Naive B cell (primary cell): ENCODE measurements around the gene CYP26B1. TPM values are rescaled to one million over a fixed set of nuclear protein-coding genes. Genes with fewer than 3 reads are reported as not detected.
"Not testable (repeated sequence)": the region's sequence is repeated elsewhere in the genome, so short reads cannot be mapped to it uniquely, and the experiment has no call there.

Source experiments
- ATAC-seq, 2 donors: fragments of 150-1000 bp; cut with Tn5 transposase; 2 replicates each; pipeline ENCODE4 v1.10.0; 2021; ENCODE audit warnings: low read depth in 2 of 2, mild to moderate bottlenecking in 2 of 2, moderate library complexity in 2 of 2
- DNase-seq: peaks from one replicate; pipeline ENCODE4 v3.0.0; 2022
- H3K27ac Mint-ChIP-seq, 6 donors: one replicate each; pipeline ENCODE4 v1.8.0; 2020 to 2022; ENCODE audit warnings: mild to moderate bottlenecking in 6 of 6, mixed read lengths in 6 of 6, moderate library complexity in 5 of 6, inconsistent platforms in 2 of 6
- H3K27me3 Mint-ChIP-seq, 3 donors: one replicate each; pipeline ENCODE4 v1.8.0; 2021 to 2022; ENCODE audit warnings: mixed read lengths in 3 of 3, mild to moderate bottlenecking in 1 of 3
- H3K36me3 Mint-ChIP-seq, 2 donors: one replicate each; pipeline ENCODE4 v1.8.0; 2020 to 2022; ENCODE audit warnings: mixed read lengths in 2 of 2, inconsistent platforms in 1 of 2, mild to moderate bottlenecking in 1 of 2
- H3K4me1 Mint-ChIP-seq, 3 donors: one replicate each; pipeline ENCODE4 v1.8.0; 2020 to 2022; ENCODE audit warnings: mixed read lengths in 3 of 3, inconsistent platforms in 1 of 3, mild to moderate bottlenecking in 1 of 3, moderate library complexity in 1 of 3
- H3K4me3 Mint-ChIP-seq, 8 donors: one replicate each; pipeline ENCODE4 v1.8.0; 2020 to 2022; ENCODE audit warnings: mild to moderate bottlenecking in 8 of 8, mixed read lengths in 8 of 8, moderate library complexity in 8 of 8, inconsistent platforms in 2 of 8
- H3K9me3 Mint-ChIP-seq, 7 donors: one replicate each; pipeline ENCODE4 v1.8.0; 2020 to 2022; ENCODE audit warnings: mixed read lengths in 7 of 7, mild to moderate bottlenecking in 5 of 7, inconsistent platforms in 2 of 7, moderate library complexity in 1 of 7
- polyA plus RNA-seq, 6 donors: library from polyadenylated mRNA; unstranded; fragments of 300-500 nt; fragmentation: Illumina TruSeq; gene quantifications; one replicate each; pipeline ENCODE4 v1.2.3, GENCODE V29; 2021; ENCODE audit warnings: low read depth in 6 of 6

CYP26B1 gene
- polyA plus RNA-seq, 6 donors from 2014 or later = not detected

DNA sequence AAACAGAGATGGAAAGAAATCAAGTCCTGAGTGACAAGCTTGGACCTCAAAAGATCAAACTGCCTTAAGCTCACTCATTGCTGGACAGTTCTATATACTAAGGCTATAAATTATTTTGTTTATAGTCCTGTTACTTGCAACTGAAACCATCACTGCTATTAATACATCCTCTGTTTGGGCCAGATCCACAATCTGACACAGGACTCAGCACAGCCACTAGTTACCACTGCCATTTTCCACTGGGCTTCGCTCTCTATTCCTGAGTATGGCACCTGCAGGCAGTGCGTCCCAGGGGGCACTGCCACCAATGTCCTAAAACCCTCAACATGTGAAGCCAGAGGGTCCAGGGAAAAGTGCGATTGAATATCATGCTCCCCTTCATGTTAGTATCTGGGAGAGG lies 52.3 kb downstream of the CYP26B1 start:
- H3K4me1 Mint-ChIP-seq = peaks cover 0 to 3% (median 0%) of the 10 kb centered on the region in 3 donors
- peaks cover 0 to 7% (median 0%) of the 10 kb centered on the region in 3 donors for H3K27me3 Mint-ChIP-seq
- DNase-seq (no peak), ATAC-seq (no peak)
- H3K27ac Mint-ChIP-seq = no peak overlapping the region
- no peaks in the 10 kb centered on the region for H3K36me3 Mint-ChIP-seq
- peaks cover 0 to 2% (median 0%) of the 10 kb centered on the region in 7 donors for H3K9me3 Mint-ChIP-seq
- H3K4me3 Mint-ChIP-seq = no peak overlapping the region

DNA sequence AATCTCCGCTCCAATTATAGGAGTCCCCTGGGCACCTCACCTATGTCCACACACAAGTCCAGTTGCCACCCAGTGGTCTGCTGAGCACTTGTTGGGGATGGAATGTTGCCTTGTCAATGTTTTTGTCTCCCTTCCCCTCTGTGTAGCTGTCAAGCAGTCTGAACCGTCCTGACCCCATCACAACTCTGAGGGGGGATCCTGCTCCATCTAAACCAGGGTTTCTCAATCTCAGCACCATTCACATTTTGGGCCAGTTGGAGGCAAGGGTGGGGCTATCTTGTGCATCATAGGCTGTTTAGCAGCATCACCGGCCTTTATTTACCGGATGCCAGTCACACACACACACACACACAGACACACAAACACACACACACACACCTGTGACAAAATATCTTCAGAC lies 53.0 kb downstream of the CYP26B1 start:
- H3K36me3 Mint-ChIP-seq = no peaks in the 10 kb centered on the region
- ATAC-seq (no peak), DNase-seq (no peak)
- peaks cover 0 to 5% (median 3%) of the 10 kb centered on the region in 7 donors for H3K9me3 Mint-ChIP-seq
- H3K4me3 Mint-ChIP-seq = no peak overlapping the region
- peaks cover 0 to 6% (median 0%) of the 10 kb centered on the region in 3 donors for H3K27me3 Mint-ChIP-seq
- H3K27ac Mint-ChIP-seq = no peak overlapping the region
- H3K4me1 Mint-ChIP-seq = peaks cover 0 to 3% (median 0%) of the 10 kb centered on the region in 3 donors

- Mint-ChIP-seq H3K9me3 (peaks cover 0 to 13% (median 7%) of the 10 kb centered on the region in 7 donors), H3K36me3 (no peaks in the 10 kb centered on the region), H3K27me3 (no peaks in the 10 kb centered on the region), H3K27ac (no peak overlapping the region), H3K4me3 (no peak overlapping the region), H3K4me1 (peaks cover 0 to 3% (median 0%) of the 10 kb centered on the region in 3 donors)
- ATAC-seq (no peak), DNase-seq (no peak)
Observed at GRCh38 chr2:72092111-72092510, 55.6 kb downstream of the CYP26B1 start.

- H3K27ac Mint-ChIP-seq = no peak overlapping the region
- peaks cover 0 to 3% (median 0%) of the 10 kb centered on the region in 3 donors for H3K4me1 Mint-ChIP-seq
- ATAC-seq = no peak
- no peaks in the 10 kb centered on the region for H3K36me3 Mint-ChIP-seq
- no peaks in the 10 kb centered on the region for H3K27me3 Mint-ChIP-seq
- no peak for DNase-seq
- H3K4me3 Mint-ChIP-seq = no peak overlapping the region
- H3K9me3 Mint-ChIP-seq = peaks cover 0 to 15% (median 7%) of the 10 kb centered on the region in 7 donors
Observed at GRCh38 chr2:72090781-72091482, 56.7 kb downstream of the CYP26B1 start.

DNA sequence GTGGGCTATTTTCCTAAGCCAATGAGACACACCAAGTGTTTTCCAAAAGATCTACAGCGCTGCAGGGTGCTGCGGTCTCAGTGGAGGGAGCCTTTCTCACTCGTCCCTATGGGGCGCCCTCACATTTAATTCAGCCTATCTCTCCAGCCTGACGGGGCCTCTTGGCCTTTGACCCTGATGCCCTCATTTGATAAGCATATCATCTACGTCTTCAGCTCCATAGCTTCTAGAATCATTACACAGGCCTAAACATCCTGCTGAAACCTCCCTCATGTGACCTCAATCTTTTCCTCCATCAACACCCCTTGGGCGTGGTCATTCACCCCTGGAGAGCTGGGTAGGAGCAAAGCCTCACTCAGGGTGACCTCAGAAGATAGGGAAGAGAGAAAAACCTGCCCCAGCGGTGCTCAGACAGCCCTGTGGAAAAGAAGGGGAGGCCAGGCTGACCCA lies 57.4 kb downstream of the CYP26B1 start:
- H3K4me3 Mint-ChIP-seq = no peak overlapping the region
- H3K27ac Mint-ChIP-seq = peak overlapping the region in 1 of 6 donors; percentile 47
- ATAC-seq (no peak), DNase-seq (no peak)
- peaks cover 0 to 15% (median 7%) of the 10 kb centered on the region in 7 donors for H3K9me3 Mint-ChIP-seq
- peaks cover 0 to 3% (median 0%) of the 10 kb centered on the region in 3 donors for H3K4me1 Mint-ChIP-seq
- no peaks in the 10 kb centered on the region for H3K36me3 Mint-ChIP-seq
- H3K27me3 Mint-ChIP-seq = no peaks in the 10 kb centered on the region

DNA sequence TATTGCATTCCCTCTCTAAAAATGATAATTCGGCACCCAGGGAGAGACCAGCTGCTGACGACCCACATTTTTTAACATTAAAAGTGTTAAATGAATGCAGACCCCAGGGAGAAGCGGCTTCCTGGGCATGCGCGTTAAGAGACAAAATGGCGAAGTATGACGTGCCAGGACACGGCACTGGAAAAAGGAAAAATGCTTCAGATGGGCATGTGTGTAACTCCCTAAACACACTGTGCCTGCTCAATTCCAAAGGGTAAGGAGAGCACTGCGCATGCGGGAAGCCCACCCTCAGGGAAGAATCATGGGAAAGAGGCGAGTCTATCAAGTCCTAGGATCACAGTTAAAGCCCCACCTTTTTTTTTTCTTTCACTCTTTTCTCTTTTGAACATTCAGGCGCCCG lies 58.1 kb downstream of the CYP26B1 start:
- peaks cover 0 to 15% (median 7%) of the 10 kb centered on the region in 7 donors for H3K9me3 Mint-ChIP-seq
- H3K4me1 Mint-ChIP-seq = peaks cover 0 to 3% (median 0%) of the 10 kb centered on the region in 3 donors
- DNase-seq (no peak), ATAC-seq (no peak)
- no peaks in the 10 kb centered on the region for H3K36me3 Mint-ChIP-seq
- no peaks in the 10 kb centered on the region for H3K27me3 Mint-ChIP-seq
- no peak overlapping the region for H3K27ac Mint-ChIP-seq
- H3K4me3 Mint-ChIP-seq = peak overlapping the region in 1 of 8 donors; percentile 52

DNA sequence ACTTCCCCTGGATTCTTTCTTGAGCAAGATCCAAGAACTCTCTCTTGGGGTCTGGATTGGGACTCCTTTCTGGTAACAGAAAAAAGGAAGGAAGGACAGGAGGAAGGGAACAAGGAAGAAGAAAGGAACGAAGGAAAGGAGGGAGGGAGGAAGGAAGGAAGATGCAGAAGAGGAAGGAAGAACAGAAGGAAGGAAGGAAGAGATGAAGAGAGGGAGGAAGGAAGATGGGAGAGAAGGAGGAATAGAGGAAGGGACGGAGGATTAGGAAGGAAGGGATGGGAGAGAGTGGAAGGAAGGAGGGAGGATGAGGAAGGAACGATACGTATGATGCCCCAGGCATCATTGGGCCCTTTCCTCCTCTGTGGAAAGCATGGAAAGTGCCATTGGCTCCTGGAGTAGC lies 58.6 kb downstream of the CYP26B1 start:
- peaks cover 0 to 3% (median 0%) of the 10 kb centered on the region in 3 donors for H3K4me1 Mint-ChIP-seq
- DNase-seq (no peak), ATAC-seq (no peak)
- H3K4me3 Mint-ChIP-seq = no peak overlapping the region
- H3K27ac Mint-ChIP-seq = peak overlapping the region in 1 of 6 donors; percentile 67
- H3K36me3 Mint-ChIP-seq = no peaks in the 10 kb centered on the region
- H3K27me3 Mint-ChIP-seq = no peaks in the 10 kb centered on the region
- H3K9me3 Mint-ChIP-seq = peaks cover 0 to 15% (median 7%) of the 10 kb centered on the region in 7 donors

DNA sequence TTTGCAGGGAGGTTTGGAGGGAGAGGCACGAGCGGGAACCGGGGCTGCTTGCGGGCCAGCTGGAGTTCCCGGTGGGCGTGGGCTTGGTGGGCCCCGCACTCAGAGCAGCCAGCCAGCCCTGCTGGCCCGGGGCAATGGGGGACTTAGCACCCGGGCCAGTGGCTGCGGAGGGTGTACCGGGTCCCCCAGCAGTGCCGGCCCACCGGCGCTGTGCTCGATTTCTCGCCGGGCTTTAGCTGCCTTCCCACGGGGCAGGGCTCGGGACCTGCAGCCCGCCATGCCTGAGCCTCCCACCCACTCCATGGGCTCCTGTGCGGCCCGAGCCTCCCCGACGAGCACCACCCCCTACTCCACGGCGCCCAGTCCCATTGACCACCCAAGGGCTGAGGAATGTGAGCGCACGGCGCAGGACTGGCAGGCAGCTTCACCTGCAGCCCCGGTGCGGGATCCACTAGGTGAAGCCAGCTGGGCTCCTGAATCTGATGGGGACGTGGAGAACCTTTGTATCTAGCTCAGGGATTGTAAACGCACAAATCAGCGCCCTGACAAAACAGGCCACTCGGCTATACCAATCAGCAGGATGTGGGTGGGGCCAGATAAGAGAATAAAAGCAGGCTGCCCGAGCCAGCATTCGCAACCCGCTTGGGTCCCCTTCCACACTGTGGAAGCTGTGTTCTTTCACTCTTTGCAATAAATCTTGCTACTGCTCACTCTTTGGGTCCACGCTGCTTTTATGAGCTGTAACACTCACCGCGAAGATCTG lies 60.6 kb downstream of the CYP26B1 start:
- H3K36me3 Mint-ChIP-seq, H3K27ac Mint-ChIP-seq, ATAC-seq, H3K4me1 Mint-ChIP-seq, H3K4me3 Mint-ChIP-seq, DNase-seq: not testable (repeated sequence)
- peaks cover 0 to 19% (median 8%) of the 10 kb centered on the region in 7 donors for H3K9me3 Mint-ChIP-seq
- peaks cover 0 to 13% (median 5%) of the 10 kb centered on the region in 3 donors for H3K27me3 Mint-ChIP-seq

- ATAC-seq (no peak), DNase-seq (no peak)
- peaks cover 0 to 13% (median 5%) of the 10 kb centered on the region in 3 donors for H3K27me3 Mint-ChIP-seq
- peaks cover 0 to 3% (median 0%) of the 10 kb centered on the region in 3 donors for H3K4me1 Mint-ChIP-seq
- H3K9me3 Mint-ChIP-seq = peaks cover 0 to 19% (median 8%) of the 10 kb centered on the region in 7 donors
- no peaks in the 10 kb centered on the region for H3K36me3 Mint-ChIP-seq
- H3K27ac Mint-ChIP-seq = no peak overlapping the region
- no peak overlapping the region for H3K4me3 Mint-ChIP-seq
Observed at GRCh38 chr2:72085513-72085912, 62.1 kb downstream of the CYP26B1 start.

GRCh38 chr2:72085036-72085435 lies 62.6 kb downstream of the CYP26B1 start:
- Mint-ChIP-seq H3K4me1 (peaks cover 0 to 3% (median 0%) of the 10 kb centered on the region in 3 donors), H3K9me3 (peaks cover 0 to 19% (median 6%) of the 10 kb centered on the region in 7 donors), H3K4me3 (no peak overlapping the region), H3K27ac (no peak overlapping the region), H3K36me3 (no peaks in the 10 kb centered on the region), H3K27me3 (peaks cover 0 to 13% (median 5%) of the 10 kb centered on the region in 3 donors)
- ATAC-seq (no peak), DNase-seq (no peak)

GRCh38 chr2:72084584-72084976 lies 63.1 kb downstream of the CYP26B1 start:
- peaks cover 0 to 13% (median 5%) of the 10 kb centered on the region in 3 donors for H3K27me3 Mint-ChIP-seq
- DNase-seq (no peak), ATAC-seq (no peak)
- peaks cover 0 to 19% (median 6%) of the 10 kb centered on the region in 7 donors for H3K9me3 Mint-ChIP-seq
- H3K27ac Mint-ChIP-seq = no peak overlapping the region
- H3K4me3 Mint-ChIP-seq = no peak overlapping the region
- no peaks in the 10 kb centered on the region for H3K36me3 Mint-ChIP-seq
- H3K4me1 Mint-ChIP-seq = peaks cover 0 to 3% (median 0%) of the 10 kb centered on the region in 3 donors

DNA sequence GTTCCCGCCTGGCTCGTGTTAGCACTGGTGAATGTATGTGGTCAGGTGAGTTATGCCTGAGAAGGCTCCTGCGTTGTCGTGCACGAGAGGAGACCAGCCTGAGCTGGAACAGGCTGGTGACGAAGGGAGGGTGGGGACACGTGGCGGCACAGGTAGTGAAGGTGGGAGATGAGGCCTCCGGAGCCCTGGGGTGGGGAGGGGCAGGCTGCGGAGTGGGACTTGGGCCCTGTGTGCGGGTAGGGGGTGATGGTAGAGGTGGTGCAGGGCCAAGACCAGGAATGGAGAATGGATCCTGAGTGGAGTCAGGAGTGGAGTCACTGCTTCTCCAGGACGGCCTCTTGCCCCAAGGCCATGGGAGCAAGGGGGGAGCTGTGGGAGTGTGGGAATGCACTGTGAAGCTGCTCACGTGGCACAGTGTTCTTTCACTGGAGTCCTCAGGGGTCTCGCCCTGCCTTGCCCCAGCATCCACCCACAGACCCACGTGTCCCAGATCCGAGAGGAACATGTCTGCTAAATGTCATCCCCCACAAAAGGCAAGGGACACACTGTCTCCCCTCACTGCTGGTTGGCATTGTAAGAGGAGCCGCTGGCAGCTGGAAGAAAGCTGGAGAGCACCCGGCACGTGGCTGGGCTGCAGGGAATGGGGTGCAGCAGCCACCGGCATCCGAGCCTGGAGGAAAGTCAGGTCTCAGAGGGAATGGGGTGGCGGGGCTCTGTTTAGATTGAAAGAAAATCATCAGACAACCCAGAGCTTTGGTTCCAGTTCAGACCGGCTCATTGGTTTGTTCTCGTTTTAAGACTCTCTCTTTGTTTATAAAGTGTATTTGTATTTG lies 63.7 kb downstream of the CYP26B1 start:
- Mint-ChIP-seq H3K27ac (no peak overlapping the region), H3K27me3 (peaks cover 0 to 13% (median 10%) of the 10 kb centered on the region in 3 donors), H3K4me3 (no peak overlapping the region), H3K9me3 (peaks cover 0 to 17% (median 6%) of the 10 kb centered on the region in 7 donors), H3K4me1 (peaks cover 0 to 3% (median 0%) of the 10 kb centered on the region in 3 donors), H3K36me3 (no peaks in the 10 kb centered on the region)
- no peak for ATAC-seq
- DNase-seq = no peak

- DNase-seq = no peak
- no peak for ATAC-seq
- Mint-ChIP-seq H3K36me3 (no peaks in the 10 kb centered on the region), H3K27ac (no peak overlapping the region), H3K4me1 (peaks cover 0 to 3% (median 0%) of the 10 kb centered on the region in 3 donors), H3K9me3 (peaks cover 0 to 10% (median 4%) of the 10 kb centered on the region in 7 donors), H3K27me3 (peaks cover 0 to 13% (median 10%) of the 10 kb centered on the region in 3 donors), H3K4me3 (no peak overlapping the region)
Observed at GRCh38 chr2:72082887-72083286, 64.8 kb downstream of the CYP26B1 start.
